GM19467 (cell line): ENCODE data around the gene POTEF.
"Not testable (repeated sequence)": the region's sequence is repeated elsewhere in the genome, so short reads cannot be mapped to it uniquely, and the experiment has no call there.

Source experiments
- ATAC-seq: cut with Tn5 transposase; IDR thresholded peaks from one replicate; pipeline ENCODE4 v1.9.1; 2021; ENCODE audit warnings: mild to moderate bottlenecking, moderate library complexity; ENCODE audit not compliant: unreplicated experiment

POTEF gene

GRCh38 chr2:130135692-130136541 lies 6.9 kb upstream of the POTEF start:
- ATAC-seq = no peak

GRCh38 chr2:130128464-130128863 lies 558 bp downstream of the POTEF start:
- ATAC-seq = not testable (repeated sequence)

- ATAC-seq = not testable (repeated sequence)
These were observed 1.3 kb downstream of the POTEF start for GRCh38 chr2:130127726-130128125.

GRCh38 chr2:130120924-130121323 lies 8.1 kb downstream of the POTEF start:
- not testable (repeated sequence) for ATAC-seq

GRCh38 chr2:130102597-130103363 lies 26.2 kb downstream of the POTEF start:
- not testable (repeated sequence) for ATAC-seq

- not testable (repeated sequence) for ATAC-seq
These were observed 66.4 kb downstream of the POTEF start for GRCh38 chr2:130062645-130063044.

GRCh38 chr2:130059982-130060381 lies 69.0 kb downstream of the POTEF start:
- ATAC-seq = not testable (repeated sequence)

GRCh38 chr2:130056336-130056735 lies 72.7 kb downstream of the POTEF start:
- not testable (repeated sequence) for ATAC-seq

GRCh38 chr2:130053217-130053911 lies 75.7 kb downstream of the POTEF start:
- not testable (repeated sequence) for ATAC-seq

- not testable (repeated sequence) for ATAC-seq
These were observed 76.6 kb downstream of the POTEF start for GRCh38 chr2:130052376-130052775.

- not testable (repeated sequence) for ATAC-seq
These were observed 80.6 kb downstream of the POTEF start for GRCh38 chr2:130048422-130048821.

- ATAC-seq = not testable (repeated sequence)
These were observed 90.8 kb downstream of the POTEF start for GRCh38 chr2:130038265-130038603.

GRCh38 chr2:130025931-130026330 lies 103.1 kb downstream of the POTEF start:
- not testable (repeated sequence) for ATAC-seq
